K562 (cell line): ENCODE results near the gene DNAJC17. TPM values are rescaled to one million over a fixed set of nuclear protein-coding genes. Genes with fewer than 3 reads are reported as not detected.

Experiments
- CAMTA2 ChIP-seq: fragments of 250-450 bp; sonication (Bioruptor Pico); conservative IDR thresholded peaks from 2 replicates; pipeline ENCODE4 v1.5.1; 2022
- GABPA ChIP-seq: fragments of 200-800 bp; sonication (Bioruptor generic); conservative IDR thresholded peaks from 2 replicates; pipeline ENCODE4 v1.6.1; 2016; ENCODE audit warnings: low read depth, missing genetic modification characterization, missing compliant biosample characterization
- JUN ChIP-seq, 2 experiments: sonication (generic) in 1 of 2; formaldehyde crosslinking in 1 of 2; IDR thresholded peaks; 2 replicates each; pipeline versions ENCODE4 v1.6.1 to v1.8.0; 2012 to 2022; ENCODE audit warnings: borderline replicate concordance in 2 of 2, mild to moderate bottlenecking in 2 of 2, improper control_type of control experiment in 1 of 2, low read depth in 1 of 2, low read length in 1 of 2, missing genetic modification reagents in 1 of 2
- KDM4B ChIP-seq, 2 experiments: fragments of 450-650 bp in 1 of 2; sonication (generic) in 1 of 2; IDR thresholded peaks; 2 replicates each; pipeline ENCODE4 v1.6.1; 2016 to 2017; ENCODE audit warnings: borderline replicate concordance in 2 of 2, antibody characterized with exemption in 1 of 2, low read depth in 1 of 2, mild to moderate bottlenecking in 1 of 2
- NELFE ChIP-seq: IDR thresholded peaks from 2 replicates; pipeline ENCODE4 v1.6.1; 2011; ENCODE audit warnings: mild to moderate bottlenecking; ENCODE audit not compliant: insufficient read depth, insufficient read length
- SRSF7 ChIP-seq: fragments of 200-400 bp; formaldehyde crosslinking; optimal IDR thresholded peaks from 2 replicates; pipeline ENCODE3; 2017; ENCODE audit warnings: mild to moderate bottlenecking, low read depth, low read length
- TCFL5 ChIP-seq: fragments of 250-450 bp; sonication (Bioruptor Pico); conservative IDR thresholded peaks from 2 replicates; pipeline ENCODE4 v1.6.1; 2021; ENCODE audit warnings: mild to moderate bottlenecking, moderate library complexity, matching md5 sums
- U2AF1 ChIP-seq: fragments of 200-400 bp; formaldehyde crosslinking; optimal IDR thresholded peaks from 2 replicates; pipeline ENCODE3; 2017; ENCODE audit warnings: mild to moderate bottlenecking, low read depth, low read length, moderate library complexity
- ZNF212 ChIP-seq: fragments of 450-650 bp; formaldehyde crosslinking; IDR thresholded peaks from 2 replicates; pipeline ENCODE4 v1.4.0; 2020; ENCODE audit warnings: mild to moderate bottlenecking
- ZNF274 ChIP-seq: IDR thresholded peaks from 2 replicates; pipeline ENCODE4 v1.6.1; 2011; ENCODE audit warnings: low read depth, mild to moderate bottlenecking, low read length, moderate library complexity, borderline replicate concordance
- ZNF408 ChIP-seq: fragments of 250-450 bp; sonication (Bioruptor Pico); IDR thresholded peaks from 2 replicates; pipeline ENCODE4 v1.4.0; 2020; ENCODE audit warnings: low read depth, mild to moderate bottlenecking, moderate library complexity
- ZZZ3 ChIP-seq: fragments of 450-650 bp; IDR thresholded peaks from 2 replicates; pipeline ENCODE4 v1.6.1; 2016; ENCODE audit warnings: antibody characterized with exemption, mild to moderate bottlenecking, moderate library complexity
- polyA plus RNA-seq, 8 experiments: library from polyadenylated mRNA; depleted of rRNA in 4 of 8; stranded (reverse) in 5 of 8; unstranded in 3 of 8; fragments of >200 nt; fragmentation: Nextera tagmentation in 2 of 8; fragmentation: Illumina TruSeq in 1 of 8; extraction: Ambion mirVana in 2 of 8; extraction: Trizol in 1 of 8; gene quantifications; 2 replicates each; pipeline versions ENCODE4 v1.2.1 to v1.2.3, GENCODE V29; 2011 to 2014; ENCODE audit warnings: inconsistent platforms in 1 of 8, missing spikeins in 1 of 8
- total RNA-seq, 7 experiments: library from RNA; depleted of rRNA in 6 of 7; stranded (reverse); fragments of >200 nt in 6 of 7; fragmentation: Illumina TruSeq in 2 of 7; extraction: Trizol in 2 of 7; gene quantifications; 2 replicates each; pipeline versions ENCODE4 v1.2.1 to v1.2.3, GENCODE V29; 2011 to 2021; ENCODE audit warnings: low replicate concordance in 1 of 7
- TF ChIP-seq, protein P1 (sequence below), 2 experiments: fragments of 250-450 bp in 1 of 2; fragments of 450-650 bp in 1 of 2; sonication (Bioruptor Pico) in 1 of 2; IDR thresholded peaks; 2 replicates each; pipeline versions ENCODE4 v1.6.1 to v1.8.0; 2016 to 2021; ENCODE audit warnings: mild to moderate bottlenecking in 2 of 2, moderate library complexity in 2 of 2, missing compliant biosample characterization in 1 of 2, missing genetic modification characterization in 1 of 2
- TF ChIP-seq, protein P2 (sequence below): fragments of 450-650 bp; formaldehyde crosslinking; IDR thresholded peaks from 2 replicates; pipeline ENCODE4 v1.4.0; 2022; ENCODE audit warnings: missing genetic modification characterization
- TF ChIP-seq, protein P3 (sequence below): sonication (generic); formaldehyde crosslinking; IDR thresholded peaks from 2 replicates; pipeline ENCODE4 v1.8.0; 2022; ENCODE audit warnings: mild to moderate bottlenecking, missing genetic modification reagents
- TF ChIP-seq, protein P4 (sequence below), 2 experiments: fragments of 450-650 bp; formaldehyde crosslinking in 1 of 2; IDR thresholded peaks; 2 replicates each; pipeline versions ENCODE4 v1.4.0 to v1.6.1; 2014 to 2020; ENCODE audit warnings: mild to moderate bottlenecking in 2 of 2, borderline replicate concordance in 1 of 2, low read depth in 1 of 2

The DNAJC17 gene
- total and polyA plus RNA-seq, 9 of the 15 experiments (the other 6 are each of a cell fraction or from before 2014, with no cell fraction given), result 2.4 to 79.4 (median 44.2) TPM

DNA sequence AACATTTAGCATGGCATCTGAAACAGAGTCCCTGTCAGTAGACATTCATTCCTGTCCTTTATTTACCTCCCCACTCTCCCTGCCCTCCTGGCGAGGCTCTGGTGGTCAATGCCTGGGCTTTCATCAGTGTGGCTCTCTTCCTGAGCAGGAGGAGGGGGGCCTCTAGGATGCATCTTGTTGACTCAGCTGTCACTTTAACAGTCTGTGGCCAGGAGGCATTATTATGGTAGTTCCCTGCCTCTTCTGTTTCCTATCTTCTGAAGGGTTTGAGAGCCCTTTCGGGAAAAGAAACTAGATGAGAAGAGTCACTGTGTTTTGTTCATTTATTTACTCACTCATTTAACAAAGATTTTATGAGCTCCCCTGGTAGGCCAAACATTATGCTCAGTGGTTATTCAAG, 23.6 kb upstream of the DNAJC17 start (continued):
- TF ChIP-seq GABPA (tag) (no peak), ZZZ3 (no peak), JUN (IDR thresholded peaks at IDR 0.05; ENCODE audit: borderline replicate concordance, low read depth, low read length) (no peak), JUN (CRISPR knock-in tag; IDR thresholded peaks at IDR 0.05; ENCODE audit: borderline replicate concordance) (no peak), SRSF7 (no peak), KDM4B (IDR thresholded peaks at IDR 0.05; ENCODE audit: borderline replicate concordance in 2 of 2, low read depth in 1 of 2) (no peak), ZNF212 (CRISPR knock-in tag) (no peak), U2AF1 (no peak), TCFL5 (CRISPR knock-in tag) (no peak), ZNF274 (no peak), ZNF408 (CRISPR knock-in tag) (no peak), NELFE (no peak), CAMTA2 (CRISPR knock-in tag) (no peak)
- TF ChIP-seq, protein P1, sequence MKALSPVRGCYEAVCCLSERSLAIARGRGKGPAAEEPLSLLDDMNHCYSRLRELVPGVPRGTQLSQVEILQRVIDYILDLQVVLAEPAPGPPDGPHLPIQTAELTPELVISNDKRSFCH (CRISPR knock-in tag; IDR thresholded peaks at IDR 0.05), result no peak
- TF ChIP-seq, protein P1 (tag; IDR thresholded peaks at IDR 0.05), result no peak
- TF ChIP-seq, protein P2, sequence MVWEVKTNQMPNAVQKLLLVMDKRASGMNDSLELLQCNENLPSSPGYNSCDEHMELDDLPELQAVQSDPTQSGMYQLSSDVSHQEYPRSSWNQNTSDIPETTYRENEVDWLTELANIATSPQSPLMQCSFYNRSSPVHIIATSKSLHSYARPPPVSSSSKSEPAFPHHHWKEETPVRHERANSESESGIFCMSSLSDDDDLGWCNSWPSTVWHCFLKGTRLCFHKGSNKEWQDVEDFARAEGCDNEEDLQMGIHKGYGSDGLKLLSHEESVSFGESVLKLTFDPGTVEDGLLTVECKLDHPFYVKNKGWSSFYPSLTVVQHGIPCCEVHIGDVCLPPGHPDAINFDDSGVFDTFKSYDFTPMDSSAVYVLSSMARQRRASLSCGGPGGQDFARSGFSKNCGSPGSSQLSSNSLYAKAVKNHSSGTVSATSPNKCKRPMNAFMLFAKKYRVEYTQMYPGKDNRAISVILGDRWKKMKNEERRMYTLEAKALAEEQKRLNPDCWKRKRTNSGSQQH (CRISPR knock-in tag), result no peak
- TF ChIP-seq, protein P3, sequence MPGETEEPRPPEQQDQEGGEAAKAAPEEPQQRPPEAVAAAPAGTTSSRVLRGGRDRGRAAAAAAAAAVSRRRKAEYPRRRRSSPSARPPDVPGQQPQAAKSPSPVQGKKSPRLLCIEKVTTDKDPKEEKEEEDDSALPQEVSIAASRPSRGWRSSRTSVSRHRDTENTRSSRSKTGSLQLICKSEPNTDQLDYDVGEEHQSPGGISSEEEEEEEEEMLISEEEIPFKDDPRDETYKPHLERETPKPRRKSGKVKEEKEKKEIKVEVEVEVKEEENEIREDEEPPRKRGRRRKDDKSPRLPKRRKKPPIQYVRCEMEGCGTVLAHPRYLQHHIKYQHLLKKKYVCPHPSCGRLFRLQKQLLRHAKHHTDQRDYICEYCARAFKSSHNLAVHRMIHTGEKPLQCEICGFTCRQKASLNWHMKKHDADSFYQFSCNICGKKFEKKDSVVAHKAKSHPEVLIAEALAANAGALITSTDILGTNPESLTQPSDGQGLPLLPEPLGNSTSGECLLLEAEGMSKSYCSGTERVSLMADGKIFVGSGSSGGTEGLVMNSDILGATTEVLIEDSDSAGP, result no peak
- TF ChIP-seq, protein P4, sequence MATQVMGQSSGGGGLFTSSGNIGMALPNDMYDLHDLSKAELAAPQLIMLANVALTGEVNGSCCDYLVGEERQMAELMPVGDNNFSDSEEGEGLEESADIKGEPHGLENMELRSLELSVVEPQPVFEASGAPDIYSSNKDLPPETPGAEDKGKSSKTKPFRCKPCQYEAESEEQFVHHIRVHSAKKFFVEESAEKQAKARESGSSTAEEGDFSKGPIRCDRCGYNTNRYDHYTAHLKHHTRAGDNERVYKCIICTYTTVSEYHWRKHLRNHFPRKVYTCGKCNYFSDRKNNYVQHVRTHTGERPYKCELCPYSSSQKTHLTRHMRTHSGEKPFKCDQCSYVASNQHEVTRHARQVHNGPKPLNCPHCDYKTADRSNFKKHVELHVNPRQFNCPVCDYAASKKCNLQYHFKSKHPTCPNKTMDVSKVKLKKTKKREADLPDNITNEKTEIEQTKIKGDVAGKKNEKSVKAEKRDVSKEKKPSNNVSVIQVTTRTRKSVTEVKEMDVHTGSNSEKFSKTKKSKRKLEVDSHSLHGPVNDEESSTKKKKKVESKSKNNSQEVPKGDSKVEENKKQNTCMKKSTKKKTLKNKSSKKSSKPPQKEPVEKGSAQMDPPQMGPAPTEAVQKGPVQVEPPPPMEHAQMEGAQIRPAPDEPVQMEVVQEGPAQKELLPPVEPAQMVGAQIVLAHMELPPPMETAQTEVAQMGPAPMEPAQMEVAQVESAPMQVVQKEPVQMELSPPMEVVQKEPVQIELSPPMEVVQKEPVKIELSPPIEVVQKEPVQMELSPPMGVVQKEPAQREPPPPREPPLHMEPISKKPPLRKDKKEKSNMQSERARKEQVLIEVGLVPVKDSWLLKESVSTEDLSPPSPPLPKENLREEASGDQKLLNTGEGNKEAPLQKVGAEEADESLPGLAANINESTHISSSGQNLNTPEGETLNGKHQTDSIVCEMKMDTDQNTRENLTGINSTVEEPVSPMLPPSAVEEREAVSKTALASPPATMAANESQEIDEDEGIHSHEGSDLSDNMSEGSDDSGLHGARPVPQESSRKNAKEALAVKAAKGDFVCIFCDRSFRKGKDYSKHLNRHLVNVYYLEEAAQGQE (IDR thresholded peaks at IDR 0.05; ENCODE audit: borderline replicate concordance), result no peak
- TF ChIP-seq, protein P4 (CRISPR knock-in tag; IDR thresholded peaks at IDR 0.05; ENCODE audit: low read depth), result no peak
